ENCODE results near the gene SGIP1.

Gene SGIP1

GRCh38 chr1:66758241-66758755 is 224.3 kb downstream of the SGIP1 start:
- no peaks in the 10 kb centered on the region for H4K20me1 ChIP-seq (ENCODE audit: insufficient read depth, low read length)
- peak overlapping the region; percentile 66 for H3K4me2 ChIP-seq (ENCODE audit: low read depth, low read length)
- no peak overlapping the region for H2AFZ ChIP-seq (ENCODE audit: low read length)
- H3F3A ChIP-seq (ENCODE audit: insufficient read depth, low read length), result peaks cover 43% of the 10 kb centered on the region
- TF ChIP-seq EZH2 (optimal IDR thresholded peaks at IDR 0.05; ENCODE audit: low read depth, low read length) (no peak), EZH2phosphoT487 (IDR thresholded peaks at IDR 0.05; ENCODE audit: low read length) (no peak)
- TF ChIP-seq, protein P1, sequence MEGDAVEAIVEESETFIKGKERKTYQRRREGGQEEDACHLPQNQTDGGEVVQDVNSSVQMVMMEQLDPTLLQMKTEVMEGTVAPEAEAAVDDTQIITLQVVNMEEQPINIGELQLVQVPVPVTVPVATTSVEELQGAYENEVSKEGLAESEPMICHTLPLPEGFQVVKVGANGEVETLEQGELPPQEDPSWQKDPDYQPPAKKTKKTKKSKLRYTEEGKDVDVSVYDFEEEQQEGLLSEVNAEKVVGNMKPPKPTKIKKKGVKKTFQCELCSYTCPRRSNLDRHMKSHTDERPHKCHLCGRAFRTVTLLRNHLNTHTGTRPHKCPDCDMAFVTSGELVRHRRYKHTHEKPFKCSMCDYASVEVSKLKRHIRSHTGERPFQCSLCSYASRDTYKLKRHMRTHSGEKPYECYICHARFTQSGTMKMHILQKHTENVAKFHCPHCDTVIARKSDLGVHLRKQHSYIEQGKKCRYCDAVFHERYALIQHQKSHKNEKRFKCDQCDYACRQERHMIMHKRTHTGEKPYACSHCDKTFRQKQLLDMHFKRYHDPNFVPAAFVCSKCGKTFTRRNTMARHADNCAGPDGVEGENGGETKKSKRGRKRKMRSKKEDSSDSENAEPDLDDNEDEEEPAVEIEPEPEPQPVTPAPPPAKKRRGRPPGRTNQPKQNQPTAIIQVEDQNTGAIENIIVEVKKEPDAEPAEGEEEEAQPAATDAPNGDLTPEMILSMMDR (IDR thresholded peaks at IDR 0.05; ENCODE audit: low read length), result no peak
- H3K9me2 ChIP-seq (replicated peaks; ENCODE audit: insufficient read depth, low read length), result no peaks in the 10 kb centered on the region
- H3K4me3 ChIP-seq (ENCODE audit: low read length), result peak overlapping the region; percentile 40
- H3K27ac ChIP-seq (ENCODE audit: low read length), result peak overlapping the region; percentile 84
- H3K27me3 ChIP-seq (replicated peaks; ENCODE audit: insufficient read depth, low read length), result no peaks in the 10 kb centered on the region
- peak overlapping the region; percentile 44 for H3K9ac ChIP-seq (ENCODE audit: low read length)
- no peaks in the 10 kb centered on the region for H3K9me3 ChIP-seq (replicated peaks; ENCODE audit: insufficient read depth, low read length)
- H3K36me3 ChIP-seq (replicated peaks; ENCODE audit: insufficient read depth, low read length), result no peaks in the 10 kb centered on the region
- no peaks in the 10 kb centered on the region for H3K79me2 ChIP-seq (ENCODE audit: low read length)
- peaks cover 53% of the 10 kb centered on the region for H3K4me1 ChIP-seq (ENCODE audit: low read length)
- DNase-seq, result peak; percentile 94

- no peaks in the 10 kb centered on the region for H3K79me2 ChIP-seq (ENCODE audit: low read length)
- H3K4me3 ChIP-seq (ENCODE audit: low read length), result no peak overlapping the region
- H3K9ac ChIP-seq (ENCODE audit: low read length), result 0 out of 2 replicates have a peak overlapping the region, but pooled peaks have one; percentile 3
- H3K4me1 ChIP-seq (ENCODE audit: low read length), result peaks cover 62% of the 10 kb centered on the region
- H3F3A ChIP-seq (ENCODE audit: insufficient read depth, low read length), result peaks cover 46% of the 10 kb centered on the region
- H3K27me3 ChIP-seq (replicated peaks; ENCODE audit: insufficient read depth, low read length), result no peaks in the 10 kb centered on the region
- TF ChIP-seq, protein P1 (IDR thresholded peaks at IDR 0.05; ENCODE audit: low read length), result no peak
- TF ChIP-seq EZH2 (optimal IDR thresholded peaks at IDR 0.05; ENCODE audit: low read depth, low read length) (no peak), EZH2phosphoT487 (IDR thresholded peaks at IDR 0.05; ENCODE audit: low read length) (no peak)
- peak overlapping the region; percentile 15; the same call in 1 of the 2 replicates for H3K4me2 ChIP-seq (ENCODE audit: low read depth, low read length)
- no peaks in the 10 kb centered on the region for H4K20me1 ChIP-seq (ENCODE audit: insufficient read depth, low read length)
- no peaks in the 10 kb centered on the region for H3K9me3 ChIP-seq (replicated peaks; ENCODE audit: insufficient read depth, low read length)
- no peaks in the 10 kb centered on the region for H3K9me2 ChIP-seq (replicated peaks; ENCODE audit: insufficient read depth, low read length)
- peak; percentile 79 for DNase-seq
- H3K36me3 ChIP-seq (replicated peaks; ENCODE audit: insufficient read depth, low read length), result no peaks in the 10 kb centered on the region
- H3K27ac ChIP-seq (ENCODE audit: low read length), result peak overlapping the region; percentile 66
- H2AFZ ChIP-seq (ENCODE audit: low read length), result no peak overlapping the region
These were observed 226.6 kb downstream of the SGIP1 start for GRCh38 chr1:66760506-66760905.

DNA sequence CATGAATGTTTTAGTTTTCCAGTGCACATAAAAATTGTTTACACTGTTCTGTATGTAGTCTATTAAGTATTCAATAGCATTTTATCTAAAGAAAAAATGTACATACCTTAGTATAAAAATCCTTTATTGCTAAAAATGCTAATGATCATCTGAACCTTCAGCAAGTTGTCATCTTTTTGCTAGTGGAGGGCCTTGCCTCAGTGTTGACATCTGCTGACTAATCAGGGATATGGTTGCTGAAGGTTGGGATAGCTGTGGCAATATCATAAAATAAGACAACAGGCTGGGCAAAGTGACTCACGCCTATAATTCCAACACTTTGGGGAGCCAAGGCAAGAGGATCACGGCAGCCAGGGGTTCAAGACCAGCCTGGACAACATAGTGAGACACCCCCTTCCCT is 227.3 kb downstream of the SGIP1 start:
- Histone ChIP-seq H3K4me1 (ENCODE audit: low read length) (peaks cover 61% of the 10 kb centered on the region), H2AFZ (ENCODE audit: low read length) (no peak overlapping the region), H3F3A (ENCODE audit: insufficient read depth, low read length) (peaks cover 46% of the 10 kb centered on the region), H4K20me1 (ENCODE audit: insufficient read depth, low read length) (no peaks in the 10 kb centered on the region), H3K27me3 (replicated peaks; ENCODE audit: insufficient read depth, low read length) (no peaks in the 10 kb centered on the region), H3K9me3 (replicated peaks; ENCODE audit: insufficient read depth, low read length) (no peaks in the 10 kb centered on the region), H3K27ac (ENCODE audit: low read length) (peak overlapping the region; percentile 66; the same call in 1 of the 2 replicates), H3K4me2 (ENCODE audit: low read depth, low read length) (0 out of 2 replicates have a peak overlapping the region, but pooled peaks have one; percentile 15), H3K9ac (ENCODE audit: low read length) (no peak overlapping the region), H3K9me2 (replicated peaks; ENCODE audit: insufficient read depth, low read length) (no peaks in the 10 kb centered on the region), H3K4me3 (ENCODE audit: low read length) (no peak overlapping the region), H3K36me3 (replicated peaks; ENCODE audit: insufficient read depth, low read length) (no peaks in the 10 kb centered on the region), H3K79me2 (ENCODE audit: low read length) (no peaks in the 10 kb centered on the region)
- TF ChIP-seq, protein P1 (IDR thresholded peaks at IDR 0.05; ENCODE audit: low read length), result peak; percentile 11; the same call in 1 of the 2 replicates
- TF ChIP-seq EZH2phosphoT487 (IDR thresholded peaks at IDR 0.05; ENCODE audit: low read length), result no peak
- no peak for DNase-seq
